HG03175 (cell line): Measurements from ENCODE around the gene DUSP16.
"Not testable (repeated sequence)": the region's sequence is repeated elsewhere in the genome, so short reads cannot be mapped to it uniquely, and the experiment has no call there.

Source experiments
- ATAC-seq: cut with Tn5 transposase; IDR thresholded peaks from one replicate; pipeline ENCODE4 v1.9.1; 2021; ENCODE audit warnings: mild to moderate bottlenecking, moderate library complexity; ENCODE audit not compliant: unreplicated experiment

The DUSP16 gene

GRCh38 chr12:12471982-12472961 lies 90.4 kb downstream of the DUSP16 start:
- ATAC-seq = not testable (repeated sequence)

DNA sequence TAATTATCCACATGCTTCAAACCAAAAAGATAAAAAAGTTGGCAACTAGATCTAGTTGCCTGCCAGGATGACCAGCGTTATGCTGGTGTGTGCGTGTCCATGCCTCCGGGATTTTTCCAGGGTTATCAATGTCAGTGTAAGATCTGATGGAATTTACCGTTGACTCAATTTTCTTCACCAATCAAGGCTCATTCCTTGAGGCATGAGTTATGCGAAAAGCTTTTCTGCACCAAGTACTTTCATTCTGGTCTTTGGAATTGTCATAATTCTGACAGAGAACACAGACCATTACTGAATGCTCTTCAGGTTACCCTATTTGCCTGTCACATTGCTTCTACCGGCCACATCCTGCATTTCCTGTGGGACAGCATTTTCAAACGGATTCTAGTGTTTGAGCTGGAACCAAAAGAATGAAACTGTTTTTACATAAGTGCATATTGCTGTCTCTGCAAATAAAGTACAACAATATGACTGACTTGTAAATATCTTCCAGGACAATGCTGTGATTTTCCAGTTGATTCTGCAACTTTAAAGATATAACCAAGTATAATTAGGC lies 91.8 kb downstream of the DUSP16 start:
- ATAC-seq = no peak

DNA sequence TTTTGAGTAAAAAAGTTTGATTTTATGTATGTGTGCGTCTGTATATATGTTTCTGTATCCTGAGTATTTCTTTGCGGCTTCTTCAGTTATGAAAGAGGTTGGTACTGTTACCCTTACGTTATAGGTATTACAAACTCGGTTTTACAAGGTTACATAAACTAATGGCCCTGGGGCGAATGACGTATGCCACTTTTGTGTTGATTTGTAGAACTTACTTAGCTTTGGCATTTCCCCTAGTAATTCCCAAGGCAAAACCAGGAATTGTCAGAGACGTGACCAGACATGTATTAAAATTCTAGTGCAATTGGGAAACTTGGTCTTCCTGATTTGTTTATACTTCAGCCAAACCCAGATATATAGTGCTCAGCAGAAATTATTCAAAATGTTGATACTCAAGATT lies 93.3 kb downstream of the DUSP16 start:
- no peak for ATAC-seq

DNA sequence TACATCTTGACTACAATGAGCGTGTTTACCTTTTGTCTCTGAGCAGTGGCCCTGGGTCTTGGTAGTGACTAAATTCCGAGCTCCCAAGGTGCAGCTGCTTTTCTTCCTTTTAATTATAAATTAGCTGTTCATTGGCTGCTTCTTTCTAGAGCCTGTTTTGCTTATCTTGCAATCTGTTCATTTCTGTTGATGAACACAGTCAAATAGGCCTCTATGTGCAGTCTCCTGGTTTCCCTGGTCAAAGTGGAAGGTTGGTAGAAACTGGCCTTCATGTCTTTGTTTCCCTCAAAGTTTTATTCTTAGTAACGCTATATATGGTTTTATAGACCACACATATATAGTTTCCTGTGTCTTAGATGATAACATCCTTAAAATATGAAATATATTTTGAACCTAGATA lies 94.1 kb downstream of the DUSP16 start:
- no peak for ATAC-seq

GRCh38 chr12:12467688-12468261 lies 94.9 kb downstream of the DUSP16 start:
- no peak for ATAC-seq

- ATAC-seq = no peak
Measured at GRCh38 chr12:12467264-12467663, 95.4 kb downstream of the DUSP16 start.

- ATAC-seq = no peak
Measured at GRCh38 chr12:12466157-12466556, 96.5 kb downstream of the DUSP16 start.

DNA sequence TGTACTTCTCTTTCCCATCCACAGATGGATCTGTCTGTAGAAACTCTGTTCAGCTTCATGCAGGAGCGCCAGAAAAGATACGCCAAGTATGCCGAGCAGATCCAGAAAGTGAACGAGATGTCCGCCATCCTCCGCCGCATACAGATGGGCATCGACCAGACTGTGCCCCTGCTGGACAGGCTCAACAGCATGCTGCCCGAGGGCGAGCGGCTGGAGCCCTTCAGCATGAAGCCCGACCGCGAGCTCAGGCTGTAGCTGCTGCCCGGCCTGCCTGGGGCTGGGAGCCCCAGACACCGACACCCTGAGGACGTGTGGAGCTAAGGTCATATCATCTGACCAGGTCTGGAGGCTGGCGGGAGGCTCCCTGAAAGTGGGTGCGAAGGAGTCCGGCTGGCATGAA lies 97.1 kb downstream of the DUSP16 start:
- ATAC-seq = no peak

GRCh38 chr12:12461923-12462315 lies 100.7 kb downstream of the DUSP16 start:
- no peak for ATAC-seq

DNA sequence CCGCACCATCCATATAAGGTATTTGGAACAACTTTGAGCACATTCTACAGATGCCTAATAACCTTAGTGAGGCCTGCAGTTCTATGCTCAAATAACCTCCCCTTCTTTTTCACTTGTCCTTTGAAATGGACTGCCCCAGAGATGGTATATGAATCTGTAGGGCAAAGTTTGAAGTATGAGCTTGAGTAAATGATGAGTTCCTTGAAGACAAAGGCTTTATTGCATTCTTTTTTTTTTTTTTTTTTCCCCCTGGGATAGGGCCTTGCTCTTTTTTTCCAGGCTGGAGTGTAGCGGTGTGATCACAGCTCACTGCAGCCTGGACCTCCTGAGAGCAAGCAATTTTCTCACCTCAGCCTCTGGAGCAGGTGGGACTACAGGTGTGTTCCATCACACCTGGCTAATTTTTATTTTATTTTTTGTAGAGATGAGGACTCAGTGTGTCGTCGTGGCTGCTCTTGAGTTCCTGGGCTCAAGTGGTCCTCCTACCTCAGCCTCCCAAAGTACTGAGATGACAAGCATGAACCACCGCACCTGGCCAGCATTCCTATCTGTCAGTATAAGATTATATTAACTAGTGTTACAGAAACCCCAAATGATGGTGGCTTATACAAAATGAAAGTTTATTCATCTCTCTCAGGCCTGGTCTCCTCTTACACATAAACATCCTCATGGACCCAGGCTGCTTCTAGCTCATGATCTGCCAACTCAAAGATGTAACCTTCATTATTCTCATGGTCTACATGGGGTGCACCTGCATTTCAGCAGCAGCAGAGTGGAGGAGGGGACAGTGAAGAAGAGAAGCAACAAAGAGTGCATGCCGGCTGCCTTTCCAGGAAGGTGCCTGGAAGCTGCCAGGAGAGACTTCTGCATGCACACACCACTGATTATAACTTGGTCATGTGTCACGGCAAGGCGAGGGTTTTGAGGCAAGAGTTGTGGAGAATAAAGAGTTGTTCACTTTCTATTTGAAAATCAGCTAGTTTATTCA lies 101.4 kb downstream of the DUSP16 start:
- no peak for ATAC-seq

DNA sequence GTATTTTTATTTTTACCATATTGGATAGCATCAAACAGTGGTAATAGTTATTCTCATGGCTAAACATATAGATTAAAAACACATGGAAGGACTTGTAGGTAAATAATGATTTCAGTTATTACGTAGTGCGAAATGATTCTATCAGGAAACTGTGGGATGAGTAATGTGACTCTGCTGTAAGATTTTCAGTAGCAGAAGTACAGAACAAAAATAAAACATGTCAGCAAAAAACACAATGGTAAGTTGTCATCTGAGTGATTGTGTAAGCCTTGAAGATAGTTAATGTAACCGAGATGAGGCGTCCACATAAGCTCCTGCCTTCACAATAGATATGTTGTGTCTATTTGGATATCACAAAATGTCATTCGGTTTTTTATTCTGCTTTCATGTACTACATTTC lies 106.0 kb downstream of the DUSP16 start:
- ATAC-seq = no peak

DNA sequence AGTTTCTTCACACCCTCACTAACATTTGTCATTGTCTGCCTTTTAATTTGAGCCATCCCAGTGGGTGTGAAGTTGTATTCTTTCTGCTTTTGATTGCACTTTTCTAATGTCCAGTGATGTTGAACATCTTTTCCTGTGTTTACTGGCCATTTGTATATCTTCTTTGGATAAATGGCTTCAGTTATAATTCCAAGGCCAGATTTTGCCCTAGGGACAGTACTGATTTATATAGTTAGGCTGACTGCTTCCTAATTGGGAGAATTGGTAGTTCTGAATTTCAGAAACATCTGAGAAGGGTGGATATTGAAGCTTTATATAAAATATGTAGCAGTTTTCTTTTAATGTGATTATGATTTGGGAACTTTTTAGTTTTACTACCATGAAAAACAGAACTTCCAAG lies 108.3 kb downstream of the DUSP16 start:
- no peak for ATAC-seq

DNA sequence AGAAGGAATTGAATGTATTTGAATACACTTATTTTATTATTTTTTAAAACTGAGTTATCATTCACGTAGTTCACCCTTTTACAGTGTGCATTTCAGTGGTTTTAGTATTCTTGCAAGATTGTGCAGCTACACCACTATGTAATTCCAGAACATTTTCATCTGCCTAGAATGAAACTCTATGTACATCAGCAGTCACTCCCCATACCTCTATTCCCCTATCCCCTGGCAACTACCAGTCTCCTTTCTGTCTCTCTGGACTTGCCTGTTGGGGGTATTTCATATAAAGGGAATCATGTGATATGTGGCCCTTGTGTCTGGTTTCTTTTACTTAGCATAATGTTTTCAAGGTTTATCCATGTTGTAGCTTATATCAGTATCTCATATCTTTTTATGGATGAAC lies 109.0 kb downstream of the DUSP16 start:
- no peak for ATAC-seq

DNA sequence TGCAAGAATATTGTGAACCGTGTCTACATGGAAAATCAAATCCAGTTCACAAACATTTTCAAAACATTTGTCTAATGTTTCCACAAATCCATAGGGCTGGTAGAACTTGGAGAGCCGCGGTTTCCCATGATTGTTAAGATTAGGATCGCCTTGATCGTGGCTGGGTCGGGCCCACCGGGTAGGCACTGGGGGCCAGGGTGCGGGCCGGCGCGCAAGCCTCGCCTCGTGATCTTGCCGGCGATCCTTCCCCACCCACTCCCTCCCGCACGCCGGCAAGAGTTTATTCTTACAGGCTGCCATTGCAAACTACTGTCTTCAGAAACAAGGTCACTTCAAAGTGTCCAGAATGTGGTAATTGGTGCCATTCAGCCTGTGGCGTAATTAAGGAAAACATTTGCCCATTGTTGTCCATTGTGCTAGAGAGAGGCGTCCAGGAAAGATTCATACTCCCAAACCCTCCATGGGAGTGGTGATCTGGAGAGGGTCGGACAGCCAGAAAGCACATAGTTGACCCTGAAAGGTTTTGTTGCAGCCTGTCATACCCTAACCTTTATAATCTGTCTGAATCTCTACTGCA lies 110.2 kb downstream of the DUSP16 start:
- no peak for ATAC-seq

DNA sequence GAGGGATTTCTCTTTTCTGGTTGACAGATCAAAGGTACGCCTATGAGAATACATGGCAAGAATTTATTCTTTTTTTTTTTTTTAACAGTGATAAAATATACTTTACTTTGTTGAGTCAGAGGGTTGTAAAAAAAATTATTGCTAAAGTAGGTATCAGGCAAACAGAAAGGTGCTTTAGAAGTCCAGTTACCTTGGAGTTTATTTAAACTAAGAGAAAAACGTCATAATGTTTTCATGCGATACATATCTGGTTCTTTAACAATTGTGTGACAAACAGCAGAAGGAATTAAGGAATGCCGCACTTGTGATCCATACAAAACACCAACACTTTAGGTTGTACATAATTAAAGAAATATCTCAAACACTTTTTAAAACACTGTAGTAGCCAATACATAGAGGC lies 111.6 kb downstream of the DUSP16 start:
- no peak for ATAC-seq

DNA sequence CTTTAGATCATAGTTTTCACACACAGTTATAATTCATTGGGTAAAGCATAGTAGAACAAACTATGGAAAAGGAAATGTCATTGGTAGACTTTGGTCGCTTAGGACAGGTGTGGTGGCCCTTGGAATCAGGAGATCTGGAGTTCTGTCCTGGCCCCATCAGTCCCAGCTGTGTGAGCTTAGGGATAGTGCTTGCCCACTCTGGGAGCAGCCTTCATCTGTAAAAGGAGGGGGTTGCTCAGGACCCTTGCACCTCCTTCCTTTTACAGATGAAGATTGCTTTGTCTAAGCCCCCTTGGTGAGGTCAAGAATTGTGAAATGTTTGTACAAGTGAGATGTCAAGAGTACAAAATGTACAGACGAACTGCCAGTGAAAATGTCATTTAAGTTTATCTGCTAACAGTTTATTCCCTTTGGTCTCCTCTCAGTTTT lies 112.6 kb downstream of the DUSP16 start:
- no peak for ATAC-seq

DNA sequence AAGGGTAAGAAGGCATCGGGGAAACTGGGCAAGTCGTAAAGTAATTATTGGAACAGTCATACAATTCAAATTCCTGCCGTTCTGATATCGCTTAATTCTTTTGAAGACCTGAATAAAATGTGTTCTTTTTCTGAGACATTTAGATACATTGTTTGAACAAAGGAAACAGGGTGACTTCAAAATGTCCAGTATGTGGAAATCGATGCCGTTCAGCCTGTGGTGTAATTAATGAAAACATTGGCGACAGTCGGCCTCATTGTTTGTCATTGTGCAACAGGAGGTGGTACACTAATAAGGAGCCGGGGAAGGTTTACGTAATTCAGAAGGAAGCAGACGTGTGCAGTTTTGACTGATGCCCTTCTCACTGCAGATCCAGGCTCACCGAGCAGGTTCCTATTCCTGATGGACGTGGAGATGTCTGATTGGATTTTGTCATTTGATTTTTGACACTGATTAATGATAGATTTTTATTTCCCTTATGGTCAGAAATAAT lies 113.1 kb downstream of the DUSP16 start:
- ATAC-seq = no peak

GRCh38 chr12:12447837-12448236 lies 114.8 kb downstream of the DUSP16 start:
- no peak for ATAC-seq

GRCh38 chr12:12447236-12447635 lies 115.4 kb downstream of the DUSP16 start:
- ATAC-seq = no peak

GRCh38 chr12:12446786-12447185 lies 115.9 kb downstream of the DUSP16 start:
- no peak for ATAC-seq

GRCh38 chr12:12445882-12446181 lies 116.8 kb downstream of the DUSP16 start:
- ATAC-seq = no peak
